Natural killer cell treated with Interleukin-12 subunit alpha and Interleukin-12 subunit beta and Interleukin-15 and Interleukin-18, amount 100 ng/mL, for 72 hours (primary cell): ENCODE results near the gene ZDHHC19. TPM values are rescaled to one million over a fixed set of nuclear protein-coding genes. Genes with fewer than 3 reads are reported as not detected.

Experiments
- ATAC-seq, 2 donors: fragments of 150-1000 bp; cut with Tn5 transposase in 1 of 2; sonication (Bioruptor Pico), chemical (Tn5 transposase) in 1 of 2; 2 replicates each; pipeline ENCODE4 v1.10.0; 2021
- DNase-seq: peaks from one replicate; pipeline ENCODE4 v3.0.0; 2022; ENCODE audit warnings: low spot score
- H3K27ac Mint-ChIP-seq, 2 donors: 1 replicate in 1 of 2; 2 replicates in 1 of 2; pipeline ENCODE4 v1.8.0; 2022; ENCODE audit warnings: mixed read lengths in 2 of 2, mild to moderate bottlenecking in 1 of 2, moderate library complexity in 1 of 2
- H3K27me3 Mint-ChIP-seq, 2 donors: 1 replicate in 1 of 2; 2 replicates in 1 of 2; pipeline ENCODE4 v1.8.0; 2022; ENCODE audit warnings: mixed read lengths in 2 of 2
- H3K36me3 Mint-ChIP-seq: one replicate; pipeline ENCODE4 v1.8.0; 2022; ENCODE audit warnings: mixed read lengths
- H3K4me1 Mint-ChIP-seq, 2 donors: 1 replicate in 1 of 2; 2 replicates in 1 of 2; pipeline ENCODE4 v1.8.0; 2022; ENCODE audit warnings: low read depth in 2 of 2, mixed read lengths in 2 of 2, mild to moderate bottlenecking in 1 of 2
- H3K4me3 Mint-ChIP-seq: one replicate; pipeline ENCODE4 v1.8.0; 2022; ENCODE audit warnings: mixed read lengths
- H3K9me3 Mint-ChIP-seq: 2 replicates; pipeline ENCODE4 v1.8.0; 2022; ENCODE audit warnings: mixed read lengths
- total RNA-seq, 2 donors: library from RNA; stranded (reverse); gene quantifications; one replicate each; pipeline ENCODE4 v1.2.3, GENCODE V29; 2022

The ZDHHC19 gene
- total RNA-seq, 2 donors from 2014 or later, result 1.0 TPM; not detected in 1

- no peak overlapping the region for H3K27ac Mint-ChIP-seq
- no peak overlapping the region for H3K4me3 Mint-ChIP-seq
- DNase-seq (no peak), ATAC-seq (no peak)
- no peaks in the 10 kb centered on the region for H3K27me3 Mint-ChIP-seq
- no peaks in the 10 kb centered on the region for H3K36me3 Mint-ChIP-seq
- H3K9me3 Mint-ChIP-seq, result no peaks in the 10 kb centered on the region
- H3K4me1 Mint-ChIP-seq, result peaks cover under 1 to 3% of the 10 kb centered on the region in 2 donors
These were observed 61.3 kb downstream of the ZDHHC19 start for GRCh38 chr3:196149831-196150301.

GRCh38 chr3:196149375-196149774 lies 61.8 kb downstream of the ZDHHC19 start:
- Mint-ChIP-seq H3K27me3 (no peaks in the 10 kb centered on the region), H3K4me3 (no peak overlapping the region), H3K9me3 (no peaks in the 10 kb centered on the region), H3K4me1 (peaks cover 5 to 6% of the 10 kb centered on the region in 2 donors), H3K27ac (no peak overlapping the region), H3K36me3 (no peaks in the 10 kb centered on the region)
- ATAC-seq, result no peak
- no peak for DNase-seq

Other genes with a start within 250 kb of the ZDHHC19 start
- 100 to 1,000 TPM; 395 to 476 TPM for gene TFRC, start 129.3 kb downstream of the ZDHHC19 start, total RNA-seq
- not detected for gene SLC51A, start 5.1 kb upstream of the ZDHHC19 start, total RNA-seq
- gene PCYT1A, start 76.3 kb upstream of the ZDHHC19 start, total RNA-seq, result 100 to 1,000 TPM in 1 of 2 donors, 10 to 100 TPM in 1; 99.7 to 129 TPM
- 10 to 100 TPM; 10.1 to 12.7 TPM for gene DYNLT2B, start 106.8 kb upstream of the ZDHHC19 start, total RNA-seq
- under 1 TPM in 1 of 2 donors, not detected in 1; 0.81 TPM for gene TM4SF19, start 127.0 kb upstream of the ZDHHC19 start, total RNA-seq
- 10 to 100 TPM; 51.4 to 53.2 TPM for gene UBXN7, start 221.0 kb upstream of the ZDHHC19 start, total RNA-seq